NCI-H187 treated with DMSO at 0.1 percent for 48 hours (cell line): ENCODE measurements around the gene COL24A1.
A peak's percentile ranks its signal among the peaks of the same experiment; 100 is the strongest.
"Not testable (repeated sequence)": the region's sequence is repeated elsewhere in the genome, so short reads cannot be mapped to it uniquely, and the experiment has no call there.

Source experiments
- DNase-seq: peaks from one replicate; lab custom pipeline; 2025; lab: John Stamatoyannopoulos, UW

COL24A1 gene

GRCh38 chr1:85801520-85801919, 355.1 kb downstream of the COL24A1 start:
- DNase-seq = no peak

- no peak for DNase-seq
Measured at GRCh38 chr1:85799737-85800136, 356.8 kb downstream of the COL24A1 start.

- no peak for DNase-seq
Measured at GRCh38 chr1:85798419-85798818, 358.2 kb downstream of the COL24A1 start.

- not testable (repeated sequence) for DNase-seq
Measured at GRCh38 chr1:85777021-85777420, 379.6 kb downstream of the COL24A1 start.

- DNase-seq = no peak
Measured at GRCh38 chr1:85762804-85763203, 393.8 kb downstream of the COL24A1 start.

- DNase-seq = no peak
Measured at GRCh38 chr1:85756864-85757263, 399.7 kb downstream of the COL24A1 start.

GRCh38 chr1:85748120-85748519, 408.5 kb downstream of the COL24A1 start:
- DNase-seq = no peak

- DNase-seq = no peak
Measured at GRCh38 chr1:85746777-85747176, 409.8 kb downstream of the COL24A1 start.

- DNase-seq = no peak
Measured at GRCh38 chr1:85743814-85744213, 412.8 kb downstream of the COL24A1 start.

- DNase-seq = no peak
Measured at GRCh38 chr1:85734931-85735330, 421.6 kb downstream of the COL24A1 start.

- no peak for DNase-seq
Measured at GRCh38 chr1:85718678-85719340, 437.8 kb downstream of the COL24A1 start.

- DNase-seq = not testable (repeated sequence)
Measured at GRCh38 chr1:85714418-85715114, 442.0 kb downstream of the COL24A1 start.

- DNase-seq = no peak
Measured at GRCh38 chr1:85708829-85709227, 447.7 kb downstream of the COL24A1 start.

GRCh38 chr1:85707990-85708828, 448.4 kb downstream of the COL24A1 start, which contains the start of gene ZNHIT6:
TSS of gene ZNHIT6 (minus strand) at chr1:85708433. CDS start at chr1:85708284, 149 bp downstream.
- peak; percentile 49 for DNase-seq

- no peak for DNase-seq
Measured at GRCh38 chr1:85707267-85707989, 449.1 kb downstream of the COL24A1 start.

- DNase-seq = no peak
Measured at GRCh38 chr1:85705940-85706339, 450.6 kb downstream of the COL24A1 start.

- no peak for DNase-seq
Measured at GRCh38 chr1:85700422-85700821, 456.1 kb downstream of the COL24A1 start.

- no peak for DNase-seq
Measured at GRCh38 chr1:85697895-85698294, 458.7 kb downstream of the COL24A1 start.

- no peak for DNase-seq
Measured at GRCh38 chr1:85692730-85693314, 463.8 kb downstream of the COL24A1 start.

- no peak for DNase-seq
Measured at GRCh38 chr1:85689775-85690404, 466.7 kb downstream of the COL24A1 start.
